Ishikawa (cell line): ENCODE measurements around the gene GRIN2A.

Source experiments
- CEBPB ChIP-seq: IDR thresholded peaks from 2 replicates; pipeline ENCODE4 v1.6.1; 2012
- CREB1 ChIP-seq: IDR thresholded peaks from 2 replicates; pipeline ENCODE4 v1.6.1; 2012; ENCODE audit warnings: low read depth
- EGR1 ChIP-seq: IDR thresholded peaks from 2 replicates; pipeline ENCODE4 v1.6.1; 2012
- EP300 ChIP-seq: IDR thresholded peaks from 2 replicates; pipeline ENCODE4 v1.6.1; 2012; ENCODE audit warnings: borderline replicate concordance
- FOXM1 ChIP-seq: IDR thresholded peaks from 2 replicates; pipeline ENCODE4 v1.6.1; 2012; ENCODE audit warnings: low read depth, borderline replicate concordance
- NFIC ChIP-seq: IDR thresholded peaks from 2 replicates; pipeline ENCODE4 v1.6.1; 2012
- RAD21 ChIP-seq: IDR thresholded peaks from 2 replicates; pipeline ENCODE4 v1.6.1; 2012; ENCODE audit warnings: low read depth
- REST ChIP-seq: IDR thresholded peaks from 2 replicates; pipeline ENCODE4 v1.6.1; 2012; ENCODE audit warnings: low read depth, mild to moderate bottlenecking
- TAF1 ChIP-seq: IDR thresholded peaks from 2 replicates; pipeline ENCODE4 v1.6.1; 2012; ENCODE audit warnings: low read depth, mild to moderate bottlenecking
- TCF12 ChIP-seq: IDR thresholded peaks from 2 replicates; pipeline ENCODE4 v1.6.1; 2012; ENCODE audit warnings: low read depth
- TEAD4 ChIP-seq: IDR thresholded peaks from 2 replicates; pipeline ENCODE4 v1.6.1; 2012
- USF1 ChIP-seq: IDR thresholded peaks from 2 replicates; pipeline ENCODE4 v1.6.1; 2012
- YY1 ChIP-seq: IDR thresholded peaks from 2 replicates; pipeline ENCODE4 v1.6.1; 2012; ENCODE audit warnings: low read depth
- ZBTB7A ChIP-seq: IDR thresholded peaks from 2 replicates; pipeline ENCODE4 v1.6.1; 2012; ENCODE audit warnings: low read depth
- TF ChIP-seq, protein P1 (sequence below): IDR thresholded peaks from 2 replicates; pipeline ENCODE4 v1.6.1; 2012

GRIN2A gene

GRCh38 chr16:10128397-10129258, 53.6 kb downstream of the GRIN2A start:
- no peak for TF ChIP-seq TEAD4
- TF ChIP-seq YY1, result no peak

- TF ChIP-seq CEBPB (no peak), TEAD4 (no peak), TCF12 (no peak)
These were observed 55.5 kb downstream of the GRIN2A start for GRCh38 chr16:10126686-10127085.

- no peak for TF ChIP-seq TEAD4
- no peak for TF ChIP-seq CEBPB
- TF ChIP-seq USF1, result no peak
- TF ChIP-seq EGR1, result no peak
- no peak for TF ChIP-seq TCF12
- TF ChIP-seq CREB1, result no peak
- no peak for TF ChIP-seq NFIC
- no peak for TF ChIP-seq EP300
- TF ChIP-seq TAF1, result no peak
- no peak for TF ChIP-seq RAD21
- no peak for TF ChIP-seq YY1
- TF ChIP-seq, protein P1, sequence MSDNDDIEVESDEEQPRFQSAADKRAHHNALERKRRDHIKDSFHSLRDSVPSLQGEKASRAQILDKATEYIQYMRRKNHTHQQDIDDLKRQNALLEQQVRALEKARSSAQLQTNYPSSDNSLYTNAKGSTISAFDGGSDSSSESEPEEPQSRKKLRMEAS, result no peak
- TF ChIP-seq REST, result no peak
- TF ChIP-seq ZBTB7A, result no peak
These were observed 59.1 kb downstream of the GRIN2A start for GRCh38 chr16:10123141-10123540.

- TF ChIP-seq EGR1 (no peak), NFIC (no peak), RAD21 (no peak), REST (no peak), TAF1 (no peak), ZBTB7A (no peak), EP300 (no peak), USF1 (no peak), CEBPB (no peak), YY1 (no peak)
- TF ChIP-seq, protein P1, result no peak
These were observed 59.7 kb downstream of the GRIN2A start for GRCh38 chr16:10122546-10122945.

- TF ChIP-seq CEBPB, result no peak
- TF ChIP-seq FOXM1, result no peak
- TF ChIP-seq EP300, result no peak
- TF ChIP-seq NFIC, result no peak
- no peak for TF ChIP-seq YY1
- TF ChIP-seq TAF1, result no peak
- TF ChIP-seq CREB1, result no peak
- TF ChIP-seq, protein P1, result no peak
- no peak for TF ChIP-seq EGR1
- TF ChIP-seq TCF12, result no peak
- TF ChIP-seq ZBTB7A, result no peak
- no peak for TF ChIP-seq RAD21
These were observed 60.3 kb downstream of the GRIN2A start for GRCh38 chr16:10121897-10122425.

- TF ChIP-seq RAD21 (no peak), REST (no peak), FOXM1 (no peak), CREB1 (no peak), TCF12 (no peak)
These were observed 60.7 kb downstream of the GRIN2A start for GRCh38 chr16:10121491-10121890.
